ENCODE data around the gene RBM33. TPM values are rescaled to one million over a fixed set of nuclear protein-coding genes. Genes with fewer than 3 reads are reported as not detected.

The RBM33 gene
- total RNA-seq, 1 experiment from 2014 or later: 61.1 TPM

DNA sequence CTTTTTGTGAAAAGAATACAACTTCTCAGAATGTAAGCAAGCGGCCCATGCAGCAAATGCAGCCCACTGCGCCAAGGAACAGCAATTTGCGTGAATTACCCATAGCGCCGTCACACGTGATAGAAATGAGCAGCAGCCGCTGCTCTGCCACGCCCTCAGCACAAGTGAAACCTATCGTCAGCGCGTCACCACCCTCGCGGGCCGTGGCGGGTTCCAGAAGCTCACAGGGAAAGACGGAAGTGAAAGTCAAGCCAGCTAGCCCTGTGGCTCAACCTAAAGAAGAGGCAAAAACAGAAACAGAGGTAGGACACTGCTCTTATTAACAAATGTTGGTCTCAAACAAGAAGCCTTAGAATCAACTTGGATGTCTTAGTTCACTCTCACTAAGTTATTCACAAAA lies 97.3 kb downstream of the RBM33 start:
- ATAC-seq (no peak), DNase-seq (ENCODE audit: low read depth, low spot score) (no peak)
- no peak overlapping the region for H3K27ac ChIP-seq (ENCODE audit: low read length)
- H3K9me3 ChIP-seq (ENCODE audit: control insufficient read depth, insufficient read depth, low read depth, low read length): no peaks in the 10 kb centered on the region
- no peaks in the 10 kb centered on the region for H3K27me3 ChIP-seq (ENCODE audit: control insufficient read depth, insufficient read depth, low read length)
- no peak overlapping the region for H3K4me3 ChIP-seq (ENCODE audit: low read depth in 2 of 2, low read length in 2 of 2)
- no TSS peak for BruUV-seq (replicated peaks)
- in situ Hi-C loops (cut with HindIII; ENCODE audit: low pct_unique_long_range_greater_than_20kb, low sequenced_read_pairs) (no loop called here), intact Hi-C loops (cut with micrococcal nuclease; ENCODE audit: unreplicated experiment) (no loop called here)
- H3K4me1 ChIP-seq (ENCODE audit: control insufficient read depth, insufficient read depth, low read length): no peaks in the 10 kb centered on the region
- ChIA-PET CTCF (no interaction called here), POLR2A (no interaction called here)
- TF ChIP-seq POLR2AphosphoS5 (IDR thresholded peaks at IDR 0.05; ENCODE audit: low read depth, low read length): no peak
- TF ChIP-seq, protein P1, sequence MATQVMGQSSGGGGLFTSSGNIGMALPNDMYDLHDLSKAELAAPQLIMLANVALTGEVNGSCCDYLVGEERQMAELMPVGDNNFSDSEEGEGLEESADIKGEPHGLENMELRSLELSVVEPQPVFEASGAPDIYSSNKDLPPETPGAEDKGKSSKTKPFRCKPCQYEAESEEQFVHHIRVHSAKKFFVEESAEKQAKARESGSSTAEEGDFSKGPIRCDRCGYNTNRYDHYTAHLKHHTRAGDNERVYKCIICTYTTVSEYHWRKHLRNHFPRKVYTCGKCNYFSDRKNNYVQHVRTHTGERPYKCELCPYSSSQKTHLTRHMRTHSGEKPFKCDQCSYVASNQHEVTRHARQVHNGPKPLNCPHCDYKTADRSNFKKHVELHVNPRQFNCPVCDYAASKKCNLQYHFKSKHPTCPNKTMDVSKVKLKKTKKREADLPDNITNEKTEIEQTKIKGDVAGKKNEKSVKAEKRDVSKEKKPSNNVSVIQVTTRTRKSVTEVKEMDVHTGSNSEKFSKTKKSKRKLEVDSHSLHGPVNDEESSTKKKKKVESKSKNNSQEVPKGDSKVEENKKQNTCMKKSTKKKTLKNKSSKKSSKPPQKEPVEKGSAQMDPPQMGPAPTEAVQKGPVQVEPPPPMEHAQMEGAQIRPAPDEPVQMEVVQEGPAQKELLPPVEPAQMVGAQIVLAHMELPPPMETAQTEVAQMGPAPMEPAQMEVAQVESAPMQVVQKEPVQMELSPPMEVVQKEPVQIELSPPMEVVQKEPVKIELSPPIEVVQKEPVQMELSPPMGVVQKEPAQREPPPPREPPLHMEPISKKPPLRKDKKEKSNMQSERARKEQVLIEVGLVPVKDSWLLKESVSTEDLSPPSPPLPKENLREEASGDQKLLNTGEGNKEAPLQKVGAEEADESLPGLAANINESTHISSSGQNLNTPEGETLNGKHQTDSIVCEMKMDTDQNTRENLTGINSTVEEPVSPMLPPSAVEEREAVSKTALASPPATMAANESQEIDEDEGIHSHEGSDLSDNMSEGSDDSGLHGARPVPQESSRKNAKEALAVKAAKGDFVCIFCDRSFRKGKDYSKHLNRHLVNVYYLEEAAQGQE (IDR thresholded peaks at IDR 0.05; ENCODE audit: insufficient read depth in 1 of 2, low read depth in 2 of 2, low read length in 1 of 2): no peak
- TF ChIP-seq, protein P2, sequence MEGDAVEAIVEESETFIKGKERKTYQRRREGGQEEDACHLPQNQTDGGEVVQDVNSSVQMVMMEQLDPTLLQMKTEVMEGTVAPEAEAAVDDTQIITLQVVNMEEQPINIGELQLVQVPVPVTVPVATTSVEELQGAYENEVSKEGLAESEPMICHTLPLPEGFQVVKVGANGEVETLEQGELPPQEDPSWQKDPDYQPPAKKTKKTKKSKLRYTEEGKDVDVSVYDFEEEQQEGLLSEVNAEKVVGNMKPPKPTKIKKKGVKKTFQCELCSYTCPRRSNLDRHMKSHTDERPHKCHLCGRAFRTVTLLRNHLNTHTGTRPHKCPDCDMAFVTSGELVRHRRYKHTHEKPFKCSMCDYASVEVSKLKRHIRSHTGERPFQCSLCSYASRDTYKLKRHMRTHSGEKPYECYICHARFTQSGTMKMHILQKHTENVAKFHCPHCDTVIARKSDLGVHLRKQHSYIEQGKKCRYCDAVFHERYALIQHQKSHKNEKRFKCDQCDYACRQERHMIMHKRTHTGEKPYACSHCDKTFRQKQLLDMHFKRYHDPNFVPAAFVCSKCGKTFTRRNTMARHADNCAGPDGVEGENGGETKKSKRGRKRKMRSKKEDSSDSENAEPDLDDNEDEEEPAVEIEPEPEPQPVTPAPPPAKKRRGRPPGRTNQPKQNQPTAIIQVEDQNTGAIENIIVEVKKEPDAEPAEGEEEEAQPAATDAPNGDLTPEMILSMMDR (IDR thresholded peaks at IDR 0.05): no peak
- TF ChIP-seq TCF7L2 (IDR thresholded peaks at IDR 0.05; ENCODE audit: low read depth, low read length): no peak
- TF ChIP-seq SIN3A (IDR thresholded peaks at IDR 0.05; ENCODE audit: borderline replicate concordance, insufficient read depth, low read depth, low read length): no peak
- H3K36me3 ChIP-seq (ENCODE audit: control insufficient read depth, insufficient read depth, low read length): peaks cover 47% of the 10 kb centered on the region

DNA sequence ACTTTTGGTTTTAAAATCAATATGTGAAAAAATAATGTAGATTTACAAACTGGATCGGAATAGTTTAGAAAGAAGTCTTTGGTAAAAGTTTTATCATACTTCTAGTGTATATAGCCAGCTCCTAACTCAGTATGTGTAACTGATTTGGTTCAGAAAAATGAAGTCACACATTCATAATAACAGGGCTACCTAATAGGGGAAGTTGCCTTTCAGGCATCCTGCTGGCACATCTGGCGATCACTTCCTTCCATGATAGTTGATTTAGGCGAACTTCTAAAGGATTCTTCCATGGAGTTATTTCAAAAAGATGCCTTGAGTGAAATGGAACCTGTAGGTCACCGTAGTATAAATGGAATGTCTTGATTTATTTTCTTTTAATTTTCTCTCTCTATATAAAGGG lies 98.7 kb downstream of the RBM33 start:
- in situ Hi-C loops (cut with HindIII; ENCODE audit: low pct_unique_long_range_greater_than_20kb, low sequenced_read_pairs): no loop called here
- DNase-seq (ENCODE audit: low read depth, low spot score): no peak
- Histone ChIP-seq H3K27me3 (ENCODE audit: control insufficient read depth, insufficient read depth, low read length) (no peaks in the 10 kb centered on the region), H3K9me3 (ENCODE audit: control insufficient read depth, insufficient read depth, low read depth, low read length) (no peaks in the 10 kb centered on the region), H3K4me3 (ENCODE audit: low read depth in 2 of 2, low read length in 2 of 2) (no peak overlapping the region), H3K4me1 (ENCODE audit: control insufficient read depth, insufficient read depth, low read length) (no peaks in the 10 kb centered on the region), H3K36me3 (ENCODE audit: control insufficient read depth, insufficient read depth, low read length) (peaks cover 47% of the 10 kb centered on the region), H3K27ac (ENCODE audit: low read length) (no peak overlapping the region)
- TF ChIP-seq, protein P1 (IDR thresholded peaks at IDR 0.05; ENCODE audit: insufficient read depth in 1 of 2, low read depth in 2 of 2, low read length in 1 of 2): no peak
- TF ChIP-seq, protein P2 (IDR thresholded peaks at IDR 0.05): no peak
- TF ChIP-seq POLR2AphosphoS5 (IDR thresholded peaks at IDR 0.05; ENCODE audit: low read depth, low read length): no peak
- no peak for TF ChIP-seq SIN3A (IDR thresholded peaks at IDR 0.05; ENCODE audit: borderline replicate concordance, insufficient read depth, low read depth, low read length)
- no peak for TF ChIP-seq TCF7L2 (IDR thresholded peaks at IDR 0.05; ENCODE audit: low read depth, low read length)
- ChIA-PET POLR2A (no interaction called here), CTCF (no interaction called here)
- intact Hi-C loops (cut with micrococcal nuclease; ENCODE audit: unreplicated experiment): no loop called here
- ATAC-seq: no peak
- BruUV-seq (replicated peaks): no TSS peak
